Measurements from ENCODE around the gene DSC3. TPM values are rescaled to one million over a fixed set of nuclear protein-coding genes. Genes with fewer than 3 reads are reported as not detected.

The DSC3 gene
- total and polyA plus RNA-seq, 9 of the 15 experiments (the other 6 are each of a cell fraction or from before 2014, with no cell fraction given), result 0.01 to 0.40 (median 0.07) TPM

DNA sequence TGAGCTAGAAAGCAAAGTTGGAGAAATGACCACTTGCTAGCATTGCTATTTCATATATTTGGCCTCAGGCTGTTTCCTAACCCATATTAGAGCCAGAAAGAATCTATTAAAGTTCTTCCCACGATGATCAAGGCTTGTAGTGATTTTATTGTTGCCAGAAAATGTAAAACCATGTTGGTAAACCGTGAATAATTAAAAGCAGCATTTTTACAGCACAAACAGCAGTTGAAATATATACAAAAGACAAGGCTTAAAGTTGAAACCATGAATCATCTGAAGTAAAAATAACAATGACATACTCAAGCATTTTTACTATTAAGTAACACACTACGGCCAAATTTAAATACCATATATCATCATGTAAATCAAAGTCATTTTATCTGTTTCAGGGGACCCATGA, 27.7 kb upstream of the DSC3 start:
- H3K27me3 ChIP-seq (ENCODE audit: control insufficient read depth in 2 of 2, insufficient read depth in 2 of 2, low read length in 2 of 2), result no peaks in the 10 kb centered on the region
- H3K9me1 ChIP-seq (ENCODE audit: control insufficient read depth, insufficient read depth, low read length), result no peaks in the 10 kb centered on the region
- TF ChIP-seq GTF2F1 (IDR thresholded peaks at IDR 0.05; ENCODE audit: low read depth, low read length) (no peak), ZNF695 (CRISPR knock-in tag; IDR thresholded peaks at IDR 0.05) (no peak), GATA2 (CRISPR knock-in tag; IDR thresholded peaks at IDR 0.05) (no peak)
- TF ChIP-seq, protein P1, sequence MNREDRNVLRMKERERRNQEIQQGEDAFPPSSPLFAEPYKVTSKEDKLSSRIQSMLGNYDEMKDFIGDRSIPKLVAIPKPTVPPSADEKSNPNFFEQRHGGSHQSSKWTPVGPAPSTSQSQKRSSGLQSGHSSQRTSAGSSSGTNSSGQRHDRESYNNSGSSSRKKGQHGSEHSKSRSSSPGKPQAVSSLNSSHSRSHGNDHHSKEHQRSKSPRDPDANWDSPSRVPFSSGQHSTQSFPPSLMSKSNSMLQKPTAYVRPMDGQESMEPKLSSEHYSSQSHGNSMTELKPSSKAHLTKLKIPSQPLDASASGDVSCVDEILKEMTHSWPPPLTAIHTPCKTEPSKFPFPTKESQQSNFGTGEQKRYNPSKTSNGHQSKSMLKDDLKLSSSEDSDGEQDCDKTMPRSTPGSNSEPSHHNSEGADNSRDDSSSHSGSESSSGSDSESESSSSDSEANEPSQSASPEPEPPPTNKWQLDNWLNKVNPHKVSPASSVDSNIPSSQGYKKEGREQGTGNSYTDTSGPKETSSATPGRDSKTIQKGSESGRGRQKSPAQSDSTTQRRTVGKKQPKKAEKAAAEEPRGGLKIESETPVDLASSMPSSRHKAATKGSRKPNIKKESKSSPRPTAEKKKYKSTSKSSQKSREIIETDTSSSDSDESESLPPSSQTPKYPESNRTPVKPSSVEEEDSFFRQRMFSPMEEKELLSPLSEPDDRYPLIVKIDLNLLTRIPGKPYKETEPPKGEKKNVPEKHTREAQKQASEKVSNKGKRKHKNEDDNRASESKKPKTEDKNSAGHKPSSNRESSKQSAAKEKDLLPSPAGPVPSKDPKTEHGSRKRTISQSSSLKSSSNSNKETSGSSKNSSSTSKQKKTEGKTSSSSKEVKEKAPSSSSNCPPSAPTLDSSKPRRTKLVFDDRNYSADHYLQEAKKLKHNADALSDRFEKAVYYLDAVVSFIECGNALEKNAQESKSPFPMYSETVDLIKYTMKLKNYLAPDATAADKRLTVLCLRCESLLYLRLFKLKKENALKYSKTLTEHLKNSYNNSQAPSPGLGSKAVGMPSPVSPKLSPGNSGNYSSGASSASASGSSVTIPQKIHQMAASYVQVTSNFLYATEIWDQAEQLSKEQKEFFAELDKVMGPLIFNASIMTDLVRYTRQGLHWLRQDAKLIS (CRISPR knock-in tag; IDR thresholded peaks at IDR 0.05), result no peak
- CTCF ChIA-PET (ENCODE audit: low intra/inter-chr PET ratio), result no interaction called here
- no peaks in the 10 kb centered on the region for H3K4me1 ChIP-seq (replicated peaks in 1 of 2; ENCODE audit: control insufficient read depth in 2 of 2, insufficient read depth in 2 of 2, low read length in 2 of 2)
- FAIRE-seq (no peak), ATAC-seq (no peak), DNase-seq (ENCODE audit: extremely low read depth in 1 of 4, low spot score in 3 of 4) (no peak)
- no TSS peak for BruUV-seq (replicated peaks)
- peaks cover 27% of the 10 kb centered on the region; the same call in 2 of the 3 replicates for H3K36me3 ChIP-seq (ENCODE audit: control insufficient read depth, insufficient read depth, low read length)
- no peaks in the 10 kb centered on the region for H3K9me3 ChIP-seq (replicated peaks; ENCODE audit: control insufficient read depth, insufficient read depth, low read depth, low read length)
- POLR2A ChIA-PET, result interaction anchor here (1.2 kb wide), 1 partner anchor 11 kb away, joined by 3 read pairs; no protein-coding TSS in a partner anchor
- H2AFZ ChIP-seq (ENCODE audit: low read depth, low read length), result no peak overlapping the region
- intact Hi-C loops (cut with micrococcal nuclease), result no loop called here
- 26% methylated on average over 3 of the region's 3 CpGs for WGBS (ENCODE audit: insufficient coverage, low coverage, missing lambda C conversion rate)
- no peak overlapping the region for H3K4me2 ChIP-seq (ENCODE audit: insufficient read depth, low read length)
- H4K20me1 ChIP-seq (replicated peaks; ENCODE audit: control insufficient read depth, insufficient read depth, low read length), result no peaks in the 10 kb centered on the region
- in situ Hi-C loops (cut with MboI), result no loop called here
- no peaks in the 10 kb centered on the region for H3K79me2 ChIP-seq (ENCODE audit: control insufficient read depth, insufficient read depth, low read length)
- no peak overlapping the region for H3K27ac ChIP-seq (ENCODE audit: extremely low read depth, low read depth, low read length)
- H3K9ac ChIP-seq (ENCODE audit: insufficient read depth in 1 of 2, low read depth in 2 of 2, low read length in 2 of 2), result no peak overlapping the region
- no peak overlapping the region for H3K4me3 ChIP-seq
